K562 (cell line): Measurements from ENCODE around the gene CCDC184. TPM values are rescaled to one million over a fixed set of nuclear protein-coding genes. Genes with fewer than 3 reads are reported as not detected.
A peak's percentile ranks its signal among the peaks of the same experiment; 100 is the strongest.

Source experiments
- CEBPG ChIP-seq, 3 experiments: fragments of 200-800 bp in 1 of 3; sonication (Bioruptor generic) in 1 of 3; sonication (generic) in 1 of 3; formaldehyde crosslinking in 1 of 3; IDR thresholded peaks in 2 of 3; conservative IDR thresholded peaks in 1 of 3; 2 replicates each; pipeline versions ENCODE4 v1.6.1 to v1.8.0; 2016 to 2022; ENCODE audit warnings: missing compliant biosample characterization in 2 of 3, missing genetic modification characterization in 2 of 3, mild to moderate bottlenecking in 1 of 3, missing genetic modification reagents in 1 of 3
- CTBP1 ChIP-seq: fragments of 450-650 bp; IDR thresholded peaks from 2 replicates; pipeline ENCODE4 v1.6.1; 2016; ENCODE audit warnings: borderline replicate concordance
- DNMT1 ChIP-seq: fragments of 450-650 bp; IDR thresholded peaks from 2 replicates; pipeline ENCODE4 v1.6.1; 2016; ENCODE audit warnings: antibody characterized with exemption, mild to moderate bottlenecking
- ERF ChIP-seq: fragments of 450-650 bp; formaldehyde crosslinking; IDR thresholded peaks from 2 replicates; pipeline ENCODE4 v1.4.0; 2020; ENCODE audit warnings: mild to moderate bottlenecking, mixed read lengths
- GABPA ChIP-seq: fragments of 200-800 bp; sonication (Bioruptor generic); conservative IDR thresholded peaks from 2 replicates; pipeline ENCODE4 v1.6.1; 2016; ENCODE audit warnings: low read depth, missing genetic modification characterization, missing compliant biosample characterization
- HNRNPLL ChIP-seq: fragments of 200-400 bp; formaldehyde crosslinking; IDR thresholded peaks from 2 replicates; pipeline ENCODE4 v1.6.1; 2017; ENCODE audit warnings: low read length, low read depth, mild to moderate bottlenecking; ENCODE audit not compliant: poor library complexity, severe bottlenecking
- MTA2 ChIP-seq: fragments of 450-650 bp; IDR thresholded peaks from 2 replicates; pipeline ENCODE4 v1.6.1; 2016; ENCODE audit warnings: low read depth
- NR2C2 ChIP-seq, 2 experiments: fragments of 200-800 bp in 1 of 2; sonication (Bioruptor generic) in 1 of 2; sonication (generic) in 1 of 2; formaldehyde crosslinking in 1 of 2; IDR thresholded peaks; 2 replicates each; pipeline versions ENCODE4 v1.6.1 to v1.8.0; 2016 to 2022; ENCODE audit warnings: mild to moderate bottlenecking in 1 of 2, missing compliant biosample characterization in 1 of 2, missing genetic modification characterization in 1 of 2, missing genetic modification reagents in 1 of 2
- PML ChIP-seq: IDR thresholded peaks from 2 replicates; pipeline ENCODE4 v1.6.1; 2012; ENCODE audit warnings: low read length, inconsistent platforms
- POLR2B ChIP-seq: fragments of 450-650 bp; IDR thresholded peaks from 2 replicates; pipeline ENCODE4 v1.6.1; 2018; ENCODE audit warnings: low read depth; ENCODE audit not compliant: partially characterized antibody
- POLR2H ChIP-seq: IDR thresholded peaks from 2 replicates; pipeline ENCODE4 v1.6.1; 2016; ENCODE audit warnings: missing genetic modification characterization, low read depth, mild to moderate bottlenecking, control low read depth, missing compliant biosample characterization, moderate library complexity
- SAFB ChIP-seq: fragments of 200-400 bp; formaldehyde crosslinking; IDR thresholded peaks from 2 replicates; pipeline ENCODE4 v1.6.1; 2017; ENCODE audit warnings: low read depth, low read length, borderline replicate concordance
- TAF7 ChIP-seq: fragments of 450-650 bp; IDR thresholded peaks from 2 replicates; pipeline ENCODE4 v1.6.1; 2016; ENCODE audit warnings: missing genetic modification characterization, missing compliant biosample characterization
- TCF7L2 ChIP-seq: fragments of 150-350 bp; IDR thresholded peaks from 2 replicates; pipeline ENCODE4 v1.6.1; 2016; ENCODE audit warnings: low read depth, mild to moderate bottlenecking, low read length, moderate library complexity
- TGIF2 ChIP-seq: sonication (generic); formaldehyde crosslinking; IDR thresholded peaks from 2 replicates; pipeline ENCODE4 v1.8.1; 2022; ENCODE audit warnings: mild to moderate bottlenecking, missing genetic modification reagents, moderate library complexity
- TRIM24 ChIP-seq, 2 experiments: fragments of 450-650 bp; IDR thresholded peaks; 2 replicates each; pipeline ENCODE4 v1.6.1; 2016
- YBX1 ChIP-seq: fragments of 450-650 bp; IDR thresholded peaks from 2 replicates; pipeline ENCODE4 v1.7.1; 2016; ENCODE audit warnings: mild to moderate bottlenecking
- ZBED1 ChIP-seq: IDR thresholded peaks from 2 replicates; pipeline ENCODE4 v1.6.1; 2014
- ZBTB12 ChIP-seq: fragments of 250-450 bp; sonication (Bioruptor Pico); IDR thresholded peaks from 2 replicates; pipeline ENCODE4 v1.4.0; 2020
- ZKSCAN1 ChIP-seq: fragments of 150-350 bp; IDR thresholded peaks from 2 replicates; pipeline ENCODE4 v1.6.1; 2016; ENCODE audit warnings: low read depth, low read length
- ZNF197 ChIP-seq: fragments of 200-800 bp; sonication (Bioruptor generic); IDR thresholded peaks from 2 replicates; pipeline ENCODE4 v1.6.1; 2016; ENCODE audit warnings: low read depth, missing genetic modification characterization, missing compliant biosample characterization
- polyA plus RNA-seq, 8 experiments: library from polyadenylated mRNA; depleted of rRNA in 4 of 8; stranded (reverse) in 5 of 8; unstranded in 3 of 8; fragments of >200 nt; fragmentation: Nextera tagmentation in 2 of 8; fragmentation: Illumina TruSeq in 1 of 8; extraction: Ambion mirVana in 2 of 8; extraction: Trizol in 1 of 8; gene quantifications; 2 replicates each; pipeline versions ENCODE4 v1.2.1 to v1.2.3, GENCODE V29; 2011 to 2014; ENCODE audit warnings: inconsistent platforms in 1 of 8, missing spikeins in 1 of 8
- total RNA-seq, 7 experiments: library from RNA; depleted of rRNA in 6 of 7; stranded (reverse); fragments of >200 nt in 6 of 7; fragmentation: Illumina TruSeq in 2 of 7; extraction: Trizol in 2 of 7; gene quantifications; 2 replicates each; pipeline versions ENCODE4 v1.2.1 to v1.2.3, GENCODE V29; 2011 to 2021; ENCODE audit warnings: low replicate concordance in 1 of 7
- TF ChIP-seq, protein P1 (sequence below): sonication (generic); formaldehyde crosslinking; IDR thresholded peaks from 2 replicates; pipeline ENCODE4 v1.9.0; 2022; ENCODE audit warnings: mild to moderate bottlenecking, missing genetic modification reagents
- TF ChIP-seq, protein P2 (sequence below): IDR thresholded peaks from 2 replicates; pipeline ENCODE4 v1.6.1; 2014; ENCODE audit warnings: antibody characterized with exemption
- TF ChIP-seq, protein P3 (sequence below): fragments of 450-650 bp; formaldehyde crosslinking; IDR thresholded peaks from 2 replicates; pipeline ENCODE4 v1.4.0; 2022; ENCODE audit warnings: mild to moderate bottlenecking, moderate library complexity

CCDC184 gene
- total and polyA plus RNA-seq, 9 of the 15 experiments (the other 6 are each of a cell fraction or from before 2014, with no cell fraction given) = 0.09 TPM; not detected in 8

GRCh38 chr12:48175613-48176416, 7.6 kb upstream of the CCDC184 start (continued):
- TF ChIP-seq PML = peak; percentile 31; the same call in 1 of the 2 replicates
- no peak for TF ChIP-seq TCF7L2
- TF ChIP-seq HNRNPLL = no peak
- no peak for TF ChIP-seq TGIF2 (CRISPR knock-in tag)
- no peak for TF ChIP-seq YBX1
- TF ChIP-seq, protein P1, sequence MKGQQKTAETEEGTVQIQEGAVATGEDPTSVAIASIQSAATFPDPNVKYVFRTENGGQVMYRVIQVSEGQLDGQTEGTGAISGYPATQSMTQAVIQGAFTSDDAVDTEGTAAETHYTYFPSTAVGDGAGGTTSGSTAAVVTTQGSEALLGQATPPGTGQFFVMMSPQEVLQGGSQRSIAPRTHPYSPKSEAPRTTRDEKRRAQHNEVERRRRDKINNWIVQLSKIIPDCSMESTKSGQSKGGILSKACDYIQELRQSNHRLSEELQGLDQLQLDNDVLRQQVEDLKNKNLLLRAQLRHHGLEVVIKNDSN = no peak
- peak; percentile 33 for TF ChIP-seq POLR2B
- TF ChIP-seq TAF7 (tag) = peak; percentile 64
- no peak for TF ChIP-seq DNMT1
- TF ChIP-seq, protein P2, sequence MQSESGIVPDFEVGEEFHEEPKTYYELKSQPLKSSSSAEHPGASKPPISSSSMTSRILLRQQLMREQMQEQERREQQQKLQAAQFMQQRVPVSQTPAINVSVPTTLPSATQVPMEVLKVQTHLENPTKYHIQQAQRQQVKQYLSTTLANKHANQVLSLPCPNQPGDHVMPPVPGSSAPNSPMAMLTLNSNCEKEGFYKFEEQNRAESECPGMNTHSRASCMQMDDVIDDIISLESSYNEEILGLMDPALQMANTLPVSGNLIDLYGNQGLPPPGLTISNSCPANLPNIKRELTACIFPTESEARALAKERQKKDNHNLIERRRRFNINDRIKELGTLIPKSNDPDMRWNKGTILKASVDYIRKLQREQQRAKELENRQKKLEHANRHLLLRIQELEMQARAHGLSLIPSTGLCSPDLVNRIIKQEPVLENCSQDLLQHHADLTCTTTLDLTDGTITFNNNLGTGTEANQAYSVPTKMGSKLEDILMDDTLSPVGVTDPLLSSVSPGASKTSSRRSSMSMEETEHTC = no peak
- no peak for TF ChIP-seq ERF (CRISPR knock-in tag)
- TF ChIP-seq GABPA (tag) = no peak
- TF ChIP-seq CTBP1 = peak; percentile 66
- TF ChIP-seq, protein P3, sequence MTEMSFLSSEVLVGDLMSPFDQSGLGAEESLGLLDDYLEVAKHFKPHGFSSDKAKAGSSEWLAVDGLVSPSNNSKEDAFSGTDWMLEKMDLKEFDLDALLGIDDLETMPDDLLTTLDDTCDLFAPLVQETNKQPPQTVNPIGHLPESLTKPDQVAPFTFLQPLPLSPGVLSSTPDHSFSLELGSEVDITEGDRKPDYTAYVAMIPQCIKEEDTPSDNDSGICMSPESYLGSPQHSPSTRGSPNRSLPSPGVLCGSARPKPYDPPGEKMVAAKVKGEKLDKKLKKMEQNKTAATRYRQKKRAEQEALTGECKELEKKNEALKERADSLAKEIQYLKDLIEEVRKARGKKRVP (CRISPR knock-in tag) = peak; percentile 89
- TF ChIP-seq ZBTB12 = no peak
- TF ChIP-seq POLR2H (tag) = peak; percentile 90
- no peak; the same call in 1 of the 2 replicates for TF ChIP-seq CEBPG (CRISPR knock-in tag; IDR thresholded peaks at IDR 0.05)
- TF ChIP-seq CEBPG (tag; conservative IDR thresholded peaks at IDR 0.05 in 1 of 2, IDR thresholded peaks at IDR 0.05 in 1 of 2) = peak; percentile 68 to 94
- TF ChIP-seq ZNF197 (CRISPR knock-in tag) = no peak; the same call in 1 of the 2 replicates
- TF ChIP-seq SAFB = no peak
- no peak for TF ChIP-seq NR2C2 (CRISPR knock-in tag; IDR thresholded peaks at IDR 0.05)
- peak; percentile 65; the same call in 1 of the 2 replicates for TF ChIP-seq NR2C2 (tag; IDR thresholded peaks at IDR 0.05)
- TF ChIP-seq TRIM24 (IDR thresholded peaks at IDR 0.05) = peak; percentile 19 to 42; a peak in 2 of 4 replicates
- no peak for TF ChIP-seq MTA2
- no peak for TF ChIP-seq ZKSCAN1
- TF ChIP-seq ZBED1 = no peak
